GM23338 (cell line): ENCODE results near the gene RFC3. TPM values are rescaled to one million over a fixed set of nuclear protein-coding genes. Genes with fewer than 3 reads are reported as not detected.

Experiments used
- ATAC-seq: fragments of 200-7000 bp; cut with Tn5 transposase; 3 replicates; pipeline ENCODE4 v1.9.1; 2020
- DNase-seq: peaks from one replicate; pipeline ENCODE4 v3.0.0-alpha.2; 2015; ENCODE audit warnings: low spot score
- H2AFZ ChIP-seq: fragments of 200-600 bp; sonication (generic); 2 replicates; pipeline ENCODE4 v1.8.0; 2016; ENCODE audit warnings: antibody characterized with exemption, mild to moderate bottlenecking, moderate library complexity
- H3F3A ChIP-seq: fragments of 200-600 bp; sonication (generic); replicated peaks from 2 replicates; pipeline ENCODE4 v1.8.0; 2017; ENCODE audit warnings: antibody characterized with exemption, mixed run types, low read depth
- H3K27ac ChIP-seq: fragments of 200-600 bp; sonication (generic); 2 replicates; pipeline ENCODE4 v1.6.1; 2016; ENCODE audit warnings: low read depth
- H3K27me3 ChIP-seq: fragments of 200-600 bp; sonication (generic); 2 replicates; pipeline ENCODE4 v1.8.0; 2016; ENCODE audit warnings: mild to moderate bottlenecking, mixed run types, moderate library complexity; ENCODE audit not compliant: insufficient read depth
- H3K36me3 ChIP-seq: fragments of 200-600 bp; sonication (generic); 2 replicates; pipeline ENCODE4 v1.8.0; 2016; ENCODE audit warnings: mild to moderate bottlenecking; ENCODE audit not compliant: insufficient read depth
- H3K4me1 ChIP-seq: fragments of 200-600 bp; sonication (generic); 2 replicates; pipeline ENCODE4 v1.8.0; 2016; ENCODE audit warnings: mild to moderate bottlenecking, moderate library complexity; ENCODE audit not compliant: insufficient read depth
- H3K4me2 ChIP-seq: fragments of 200-600 bp; sonication (generic); 2 replicates; pipeline ENCODE4 v1.7.1; 2017; ENCODE audit warnings: mixed run types
- H3K4me3 ChIP-seq: fragments of 200-600 bp; sonication (generic); 2 replicates; pipeline ENCODE4 v1.6.1; 2016; ENCODE audit warnings: mixed run types
- H3K79me2 ChIP-seq: fragments of 200-600 bp; sonication (generic); replicated peaks from 2 replicates; pipeline ENCODE4 v1.8.0; 2017; ENCODE audit warnings: mild to moderate bottlenecking; ENCODE audit not compliant: insufficient read depth
- H3K9me2 ChIP-seq: fragments of 200-600 bp; sonication (generic); 2 replicates; pipeline ENCODE4 v1.8.0; 2017; ENCODE audit not compliant: insufficient read depth
- H4K20me1 ChIP-seq: fragments of 200-600 bp; sonication (generic); replicated peaks from 2 replicates; pipeline ENCODE4 v1.8.0; 2017; ENCODE audit warnings: mild to moderate bottlenecking; ENCODE audit not compliant: insufficient read depth
- H3K27ac Mint-ChIP-seq: 2 replicates; pipeline ENCODE4 v1.8.0; 2020; ENCODE audit warnings: inconsistent platforms, mild to moderate bottlenecking, moderate library complexity, mixed read lengths
- H3K27me3 Mint-ChIP-seq: 3 replicates; pipeline ENCODE4 v1.8.0; 2022; ENCODE audit warnings: low read depth, mild to moderate bottlenecking, moderate library complexity, mixed read lengths, inconsistent platforms; ENCODE audit not compliant: insufficient read depth, poor library complexity
- H3K36me3 Mint-ChIP-seq: 3 replicates; pipeline ENCODE4 v1.8.0; 2021; ENCODE audit warnings: low read depth, mild to moderate bottlenecking, inconsistent platforms, moderate library complexity, mixed read lengths
- H3K4me1 Mint-ChIP-seq: 3 replicates; pipeline ENCODE4 v1.8.0; 2020; ENCODE audit warnings: mild to moderate bottlenecking, inconsistent platforms, mixed read lengths
- H3K4me3 Mint-ChIP-seq: 3 replicates; pipeline ENCODE4 v1.8.0; 2021; ENCODE audit warnings: moderate library complexity, mild to moderate bottlenecking, inconsistent platforms, mixed read lengths
- H3K9me3 Mint-ChIP-seq: 3 replicates; pipeline ENCODE4 v1.8.0; 2020; ENCODE audit warnings: moderate library complexity, mild to moderate bottlenecking, inconsistent platforms, mixed read lengths
- CREB1 ChIP-seq: fragments of 250-450 bp; sonication (Bioruptor Pico); IDR thresholded peaks from 2 replicates; pipeline ENCODE4 v1.5.0; 2020; ENCODE audit warnings: low read depth, mild to moderate bottlenecking, moderate library complexity
- CTCF ChIP-seq, 2 experiments: fragments of 200-600 bp in 1 of 2; sonication (generic) in 1 of 2; conservative IDR thresholded peaks; 2 replicates each; pipeline versions ENCODE4 v1.5.1 to v1.6.1; 2016 to 2017; ENCODE audit warnings: antibody characterized with exemption in 2 of 2, low read depth in 2 of 2, mild to moderate bottlenecking in 2 of 2, moderate library complexity in 1 of 2
- ETS1 ChIP-seq: IDR thresholded peaks from 2 replicates; pipeline ENCODE4 v1.6.1; 2016; ENCODE audit warnings: antibody characterized with exemption
- EZH2 ChIP-seq: fragments of 200-600 bp; sonication (generic); IDR thresholded peaks from one replicate; pipeline ENCODE4 v1.8.0; 2017; ENCODE audit warnings: antibody characterized with exemption, mild to moderate bottlenecking, low read depth; ENCODE audit not compliant: unreplicated experiment
- JUNB ChIP-seq: IDR thresholded peaks from one replicate; pipeline ENCODE4 v1.6.1; 2016; ENCODE audit warnings: antibody characterized with exemption; ENCODE audit not compliant: unreplicated experiment
- NANOG ChIP-seq: IDR thresholded peaks from 2 replicates; pipeline ENCODE4 v1.6.1; 2016; ENCODE audit warnings: antibody characterized with exemption, borderline replicate concordance
- POLR2AphosphoS5 ChIP-seq: IDR thresholded peaks from 2 replicates; pipeline ENCODE4 v1.6.1; 2016; ENCODE audit warnings: antibody characterized with exemption, low read depth
- REST ChIP-seq: IDR thresholded peaks from one replicate; pipeline ENCODE4 v1.6.1; 2018; ENCODE audit warnings: antibody characterized with exemption; ENCODE audit not compliant: unreplicated experiment
- STAT1 ChIP-seq: IDR thresholded peaks from one replicate; pipeline ENCODE4 v1.6.1; 2016; ENCODE audit warnings: antibody characterized with exemption; ENCODE audit not compliant: unreplicated experiment
- ZNF114 ChIP-seq: fragments of 250-450 bp; sonication (Bioruptor Pico); IDR thresholded peaks from 2 replicates; pipeline ENCODE4 v1.5.0; 2020; ENCODE audit warnings: mild to moderate bottlenecking, moderate library complexity
- ZNF462 ChIP-seq: fragments of 250-450 bp; sonication (Bioruptor Pico); IDR thresholded peaks from 2 replicates; pipeline ENCODE4 v1.5.0; 2020; ENCODE audit warnings: mild to moderate bottlenecking, moderate library complexity
- polyA plus RNA-seq: library from polyadenylated mRNA; unstranded; fragments of >200 nt; fragmentation: Nextera tagmentation; extraction: Ambion mirVana; gene quantifications from 2 replicates; pipeline ENCODE4 v1.2.1, GENCODE V29; 2016
- total RNA-seq: library from RNA; depleted of rRNA; stranded (reverse); fragments of >200 nt; shearing (Covaris generic); gene quantifications from 2 replicates; pipeline ENCODE4 v1.2.3, GENCODE V29; 2014

Gene RFC3
- total and polyA plus RNA-seq, 2 experiments from 2014 or later, result 48.7 to 75.5 TPM

- Mint-ChIP-seq H3K9me3 (no peaks in the 10 kb centered on the region), H3K27ac (no peak overlapping the region), H3K4me3 (no peak overlapping the region), H3K4me1 (no peaks in the 10 kb centered on the region), H3K27me3 (no peaks in the 10 kb centered on the region), H3K36me3 (no peaks in the 10 kb centered on the region)
- Histone ChIP-seq H3K4me1 (no peaks in the 10 kb centered on the region), H3K27me3 (no peaks in the 10 kb centered on the region), H3K9me2 (no peaks in the 10 kb centered on the region), H3K36me3 (no peaks in the 10 kb centered on the region), H3F3A (no peaks in the 10 kb centered on the region), H3K4me3 (no peak overlapping the region), H2AFZ (no peak overlapping the region), H4K20me1 (no peaks in the 10 kb centered on the region), H3K79me2 (no peaks in the 10 kb centered on the region), H3K27ac (no peak overlapping the region), H3K4me2 (no peak overlapping the region)
- ATAC-seq (no peak), DNase-seq (no peak)
- TF ChIP-seq CREB1 (CRISPR knock-in tag) (no peak), STAT1 (no peak), ZNF462 (CRISPR knock-in tag) (no peak), REST (no peak), POLR2AphosphoS5 (no peak), JUNB (no peak), EZH2 (no peak), NANOG (no peak), CTCF (conservative IDR thresholded peaks at IDR 0.05; ENCODE audit: low read depth in 2 of 2) (no peak), ZNF114 (CRISPR knock-in tag) (no peak), ETS1 (no peak)
These were observed 11.3 kb upstream of the RFC3 start for GRCh38 chr13:33806470-33807248.
